HG03460 (cell line): Measurements from ENCODE around the gene LRRC71.

Source experiments
- ATAC-seq: cut with Tn5 transposase; IDR thresholded peaks from one replicate; pipeline ENCODE4 v1.9.1; 2021; ENCODE audit not compliant: unreplicated experiment

LRRC71 gene

GRCh38 chr1:156945881-156946661 lies 25.6 kb downstream of the LRRC71 start:
- ATAC-seq = no peak

GRCh38 chr1:156947127-156947526 lies 26.7 kb downstream of the LRRC71 start:
- ATAC-seq = no peak

GRCh38 chr1:156947818-156948525 lies 27.5 kb downstream of the LRRC71 start:
- no peak for ATAC-seq

- no peak for ATAC-seq
These were observed 28.3 kb downstream of the LRRC71 start for GRCh38 chr1:156948708-156949107.

DNA sequence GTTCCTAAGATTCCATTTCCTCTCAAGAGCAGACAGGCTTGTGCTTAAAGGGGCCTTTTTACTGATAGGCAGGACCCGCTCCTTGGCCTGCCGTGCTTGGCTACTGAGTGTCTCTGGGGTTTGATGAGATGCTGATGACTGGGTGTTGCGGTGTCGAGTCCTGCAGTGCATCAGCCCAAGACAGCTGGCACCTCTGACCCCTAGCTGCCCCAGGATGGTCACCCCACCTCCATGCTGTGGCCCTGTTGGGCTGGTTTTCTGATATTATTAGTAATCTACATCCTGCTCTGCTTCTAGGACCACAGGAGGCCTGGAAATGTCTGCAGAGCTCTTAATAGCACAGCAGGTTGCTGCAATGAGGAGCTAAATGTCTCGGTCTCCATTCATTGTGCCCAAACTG lies 28.7 kb downstream of the LRRC71 start:
- no peak for ATAC-seq

DNA sequence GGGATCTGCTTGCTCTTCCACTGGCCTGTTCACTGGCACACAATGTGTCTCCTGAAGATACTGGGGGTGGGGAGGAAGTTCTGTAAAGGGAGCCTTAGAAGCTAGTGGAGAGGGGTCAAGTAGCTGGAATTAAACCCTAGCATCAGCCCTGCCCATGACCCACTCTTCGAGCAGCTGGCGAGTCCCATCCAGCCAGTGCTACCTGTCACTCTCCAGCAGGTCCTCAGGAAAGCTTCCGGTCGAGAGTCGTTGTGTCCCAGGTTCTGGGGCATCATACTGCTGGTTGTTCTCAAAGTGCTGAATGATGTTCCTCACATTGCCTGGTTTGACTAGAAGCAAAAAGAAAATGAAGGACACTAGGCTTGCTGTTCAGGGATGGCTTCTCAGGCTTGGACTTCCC lies 30.9 kb downstream of the LRRC71 start:
- no peak for ATAC-seq

DNA sequence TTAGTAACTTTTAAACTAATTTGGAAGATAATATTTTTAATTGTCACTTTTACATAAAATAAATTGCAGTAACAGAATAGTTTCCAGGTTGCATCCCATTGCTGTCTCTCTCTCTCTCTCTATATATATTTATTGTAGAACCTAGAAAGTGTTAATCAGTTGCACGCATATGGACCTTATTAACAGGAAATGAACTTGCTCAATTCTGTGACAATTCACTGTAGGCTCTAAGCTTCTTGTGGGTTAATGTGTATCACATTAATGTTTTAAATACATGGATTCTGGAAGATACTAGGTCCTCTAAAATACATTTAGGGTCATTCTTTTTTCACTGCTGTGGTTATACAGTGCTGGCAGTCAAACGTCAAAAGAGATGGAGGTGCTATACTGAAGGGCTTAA lies 33.1 kb downstream of the LRRC71 start:
- ATAC-seq = no peak

DNA sequence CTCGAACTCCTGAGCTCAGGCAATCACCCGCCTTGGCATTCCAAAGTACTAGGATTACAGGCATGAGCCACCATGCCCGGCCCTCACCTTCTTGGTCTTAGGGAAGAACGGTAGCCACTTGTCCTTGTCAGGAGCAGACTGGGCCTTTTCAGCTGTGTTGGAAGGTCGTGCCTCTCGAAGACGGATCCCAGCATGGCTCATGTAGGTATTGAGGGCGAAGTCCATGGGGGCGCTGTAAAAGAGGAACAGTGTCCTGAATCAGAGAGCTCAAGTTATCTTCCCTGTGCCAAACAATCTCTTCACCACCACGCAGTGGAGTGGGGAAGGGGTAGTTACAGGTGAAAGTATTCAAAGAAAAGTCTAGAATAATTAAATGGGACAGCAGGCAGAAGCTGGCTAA lies 35.9 kb downstream of the LRRC71 start:
- ATAC-seq = no peak

GRCh38 chr1:156957634-156958033 lies 37.2 kb downstream of the LRRC71 start:
- ATAC-seq = no peak

GRCh38 chr1:156958247-156958714 lies 37.8 kb downstream of the LRRC71 start:
- no peak for ATAC-seq

- no peak for ATAC-seq
These were observed 39.0 kb downstream of the LRRC71 start for GRCh38 chr1:156959414-156959813.

DNA sequence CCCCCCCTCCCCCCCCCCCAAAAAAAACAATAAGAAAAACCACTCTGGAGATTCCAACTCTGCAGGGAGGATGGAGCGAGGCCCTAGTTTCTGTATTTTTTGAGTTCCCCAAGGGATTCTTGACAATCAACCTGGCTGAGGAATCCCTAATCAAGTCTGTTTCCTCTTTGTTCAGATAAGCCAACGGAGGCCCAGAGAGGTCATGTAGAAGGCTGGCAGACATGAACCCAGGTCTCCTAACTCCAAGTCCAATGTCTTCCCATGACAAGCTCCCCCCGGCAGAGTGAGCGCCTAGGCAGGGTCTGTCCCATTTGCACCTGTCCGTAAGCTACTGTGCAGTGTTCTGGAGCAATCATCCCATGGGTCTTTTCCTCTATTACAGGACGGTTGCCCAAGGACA lies 39.5 kb downstream of the LRRC71 start:
- ATAC-seq = no peak

DNA sequence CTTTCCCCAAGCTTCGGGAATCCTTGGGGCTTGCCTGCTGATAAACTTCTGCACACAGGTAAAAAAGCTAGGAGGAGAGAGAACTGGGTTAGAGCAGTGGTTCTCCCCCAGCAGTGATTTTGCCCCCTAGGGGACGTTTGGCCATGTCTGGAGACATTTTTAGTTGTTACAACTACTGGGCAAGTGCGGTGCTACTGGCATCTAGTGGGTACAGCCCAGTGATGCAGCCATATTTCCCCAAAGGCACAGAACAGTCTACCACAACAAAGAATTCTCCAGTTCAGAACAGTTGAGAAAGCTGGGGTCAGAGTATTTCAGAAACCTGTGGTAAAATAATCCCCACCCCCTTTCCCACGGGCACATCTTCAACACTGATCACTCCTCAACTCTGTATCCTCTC lies 41.3 kb downstream of the LRRC71 start:
- ATAC-seq = no peak

GRCh38 chr1:156963621-156964020 lies 43.2 kb downstream of the LRRC71 start:
- no peak for ATAC-seq

GRCh38 chr1:156964441-156964840 lies 44.0 kb downstream of the LRRC71 start:
- no peak for ATAC-seq

- ATAC-seq = no peak
These were observed 49.1 kb downstream of the LRRC71 start for GRCh38 chr1:156969496-156969895.

GRCh38 chr1:156970017-156970416 lies 49.6 kb downstream of the LRRC71 start:
- no peak for ATAC-seq

- no peak for ATAC-seq
These were observed 53.0 kb downstream of the LRRC71 start for GRCh38 chr1:156973417-156973816.

GRCh38 chr1:156975084-156975483 lies 54.7 kb downstream of the LRRC71 start:
- ATAC-seq = no peak

GRCh38 chr1:156980551-156980950 lies 60.1 kb downstream of the LRRC71 start:
- no peak for ATAC-seq
